Left lung (tissue), 10 donors: ENCODE measurements around the gene CAMTA1. TPM values are rescaled to one million over a fixed set of nuclear protein-coding genes. Genes with fewer than 3 reads are reported as not detected.
A peak's percentile ranks its signal among the peaks of the same experiment; 100 is the strongest.

Source experiments
- ATAC-seq: fragments of 200-7000 bp; cut with Tn5 transposase; one replicate; pipeline ENCODE4 v1.9.1; 2020; ENCODE audit warnings: moderate library complexity
- DNase-seq, 4 donors: peaks; one replicate each; pipeline ENCODE4 v3.0.0-alpha.2; 2013 to 2020
- H3K27ac ChIP-seq, 2 donors: fragments of 200-600 bp; sonication (generic) in 1 of 2; one replicate each; pipeline versions ENCODE4 v1.5.0 to v1.8.0; 2020 to 2021
- H3K27me3 ChIP-seq, 2 donors: fragments of 200-600 bp; sonication (generic) in 1 of 2; one replicate each; pipeline versions ENCODE4 v1.5.0 to v1.8.0; 2020 to 2021
- H3K36me3 ChIP-seq, 2 donors: fragments of 200-600 bp; sonication (generic) in 1 of 2; one replicate each; pipeline versions ENCODE4 v1.5.0 to v1.8.0; 2020 to 2021
- H3K4me1 ChIP-seq, 2 donors: fragments of 200-600 bp; one replicate each; pipeline ENCODE4 v1.8.0; 2021
- H3K4me3 ChIP-seq, 2 donors: fragments of 200-600 bp; sonication (generic) in 1 of 2; one replicate each; pipeline versions ENCODE4 v1.5.0 to v1.8.0; 2020 to 2021; ENCODE audit warnings: mild to moderate bottlenecking in 1 of 2
- H3K9me3 ChIP-seq, 2 donors: fragments of 200-600 bp; sonication (generic) in 1 of 2; one replicate each; pipeline versions ENCODE4 v1.5.0 to v1.8.0; 2020 to 2021
- intact Hi-C, 2 donors: fragments of 100-400 bp; cut with DNase I; formaldehyde crosslinking; loops; one replicate each; pipeline versions ENCODE4 v1.11.2 to v1.14.2; 2022
- polyA plus RNA-seq, 6 donors: library from polyadenylated mRNA; unstranded; fragments of 120-200 nt; gene quantifications; one replicate each; pipeline ENCODE4 v1.2.1, GENCODE V29; 2013; ENCODE audit not compliant: insufficient read length in 6 of 6
- total RNA-seq, 2 donors: library from RNA; stranded (reverse); fragmentation: NEBNext Ultra II Directional; extraction: Animal tissue kit (Norgen Biotek cat#: 25700); gene quantifications; one replicate each; pipeline ENCODE4 v1.2.1, GENCODE V29; 2021
- TF ChIP-seq, protein P1 (sequence below), 2 donors: fragments of 200-600 bp; sonication (generic) in 1 of 2; IDR thresholded peaks; one replicate each; pipeline versions ENCODE4 v1.5.0 to v1.8.0; 2021; ENCODE audit warnings: antibody characterized with exemption in 2 of 2
- donor health status: DM: no; HTN: yes; CAD: no.
- donor health status: DM: no; HTN: no; CAD: no.

Gene CAMTA1
- total and polyA plus RNA-seq, 8 donors: 42.7 to 69.1 (median 49.4) TPM

DNA sequence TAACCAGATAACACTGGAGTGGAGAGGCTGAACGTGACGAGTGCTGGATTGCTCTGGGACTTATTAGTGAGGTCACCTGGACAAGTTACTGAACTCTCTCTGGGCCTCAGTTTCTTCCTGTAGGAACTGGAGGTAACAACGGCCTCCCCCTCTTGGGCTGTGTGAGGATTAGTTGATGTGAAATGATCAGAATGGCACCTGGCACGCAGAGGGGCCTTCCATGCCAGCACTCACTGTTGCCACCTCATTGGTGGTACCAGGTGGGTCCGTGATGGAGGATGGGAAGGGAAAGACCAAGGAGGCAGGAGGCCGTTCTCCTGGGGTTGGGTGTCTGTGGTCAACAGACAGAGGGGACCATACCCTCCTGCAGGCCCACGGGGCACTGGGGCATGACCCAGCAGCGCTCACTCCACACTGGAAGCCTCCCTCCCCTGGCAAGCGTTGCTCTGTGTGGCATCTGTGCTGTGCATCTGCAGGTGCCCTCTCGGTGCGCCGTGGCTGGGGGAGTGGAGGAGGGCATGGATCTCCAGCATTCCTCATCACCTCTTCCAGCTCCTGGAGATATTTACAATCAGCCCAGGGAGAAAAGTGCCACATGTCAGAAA, 636.3 kb downstream of the CAMTA1 start:
- ATAC-seq (no peak), DNase-seq (no peak)
- intact Hi-C loops: no loop called here
- Histone ChIP-seq H3K4me3 (no peak overlapping the region), H3K9me3 (peaks cover 0 to 3% of the 10 kb centered on the region in 2 donors), H3K27me3 (no peaks in the 10 kb centered on the region), H3K36me3 (no peaks in the 10 kb centered on the region), H3K4me1 (no peaks in the 10 kb centered on the region), H3K27ac (no peak overlapping the region)
- TF ChIP-seq, protein P1, sequence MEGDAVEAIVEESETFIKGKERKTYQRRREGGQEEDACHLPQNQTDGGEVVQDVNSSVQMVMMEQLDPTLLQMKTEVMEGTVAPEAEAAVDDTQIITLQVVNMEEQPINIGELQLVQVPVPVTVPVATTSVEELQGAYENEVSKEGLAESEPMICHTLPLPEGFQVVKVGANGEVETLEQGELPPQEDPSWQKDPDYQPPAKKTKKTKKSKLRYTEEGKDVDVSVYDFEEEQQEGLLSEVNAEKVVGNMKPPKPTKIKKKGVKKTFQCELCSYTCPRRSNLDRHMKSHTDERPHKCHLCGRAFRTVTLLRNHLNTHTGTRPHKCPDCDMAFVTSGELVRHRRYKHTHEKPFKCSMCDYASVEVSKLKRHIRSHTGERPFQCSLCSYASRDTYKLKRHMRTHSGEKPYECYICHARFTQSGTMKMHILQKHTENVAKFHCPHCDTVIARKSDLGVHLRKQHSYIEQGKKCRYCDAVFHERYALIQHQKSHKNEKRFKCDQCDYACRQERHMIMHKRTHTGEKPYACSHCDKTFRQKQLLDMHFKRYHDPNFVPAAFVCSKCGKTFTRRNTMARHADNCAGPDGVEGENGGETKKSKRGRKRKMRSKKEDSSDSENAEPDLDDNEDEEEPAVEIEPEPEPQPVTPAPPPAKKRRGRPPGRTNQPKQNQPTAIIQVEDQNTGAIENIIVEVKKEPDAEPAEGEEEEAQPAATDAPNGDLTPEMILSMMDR (IDR thresholded peaks at IDR 0.05): no peak

DNA sequence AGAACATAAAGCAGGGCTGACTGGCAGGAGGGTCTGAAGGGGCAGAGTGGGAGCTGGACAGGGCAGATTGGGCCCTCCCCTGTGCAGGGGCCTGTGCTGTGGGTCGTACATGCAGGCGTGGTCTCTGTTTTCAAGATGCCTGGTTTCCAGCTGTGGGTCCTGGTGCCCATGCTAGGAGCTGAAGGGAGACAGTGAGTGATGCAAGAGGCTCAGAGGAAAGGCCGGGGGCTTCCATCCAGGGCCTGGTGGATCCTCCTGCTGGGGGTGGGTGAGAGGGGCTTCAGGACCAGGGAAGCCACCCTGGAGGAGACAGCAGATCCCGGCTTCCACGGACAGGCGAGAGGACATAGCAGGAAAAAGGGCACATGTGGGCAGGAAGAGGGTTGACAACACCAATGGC, 636.8 kb downstream of the CAMTA1 start:
- ATAC-seq (no peak), DNase-seq (peak in 1 of 4 donors; percentile 9)
- no peaks in the 10 kb centered on the region for H3K36me3 ChIP-seq
- H3K27me3 ChIP-seq: no peaks in the 10 kb centered on the region
- intact Hi-C loops: no loop called here
- H3K9me3 ChIP-seq: peaks cover 0 to 3% of the 10 kb centered on the region in 2 donors
- no peak overlapping the region for H3K4me3 ChIP-seq
- no peak overlapping the region for H3K27ac ChIP-seq
- no peaks in the 10 kb centered on the region for H3K4me1 ChIP-seq
- TF ChIP-seq, protein P1 (IDR thresholded peaks at IDR 0.05): no peak

DNA sequence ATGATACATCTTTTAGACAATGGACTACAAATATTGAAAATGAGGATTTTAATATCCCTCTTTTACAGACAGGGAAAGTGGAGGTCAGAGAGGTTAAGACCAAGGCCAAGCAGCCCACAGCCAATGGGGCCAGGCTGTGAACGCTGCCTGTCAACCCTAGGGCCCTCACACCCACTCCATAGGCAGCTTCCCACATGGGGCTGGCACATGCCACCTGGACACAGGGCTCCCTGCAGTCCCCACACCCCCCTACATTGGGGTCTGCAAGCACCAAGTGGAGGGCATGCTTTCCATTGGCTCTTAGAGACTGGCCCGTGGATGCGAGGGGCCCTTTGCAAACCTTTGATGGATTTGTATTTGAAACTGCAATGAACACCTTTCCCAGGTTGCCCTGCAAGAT, 637.3 kb downstream of the CAMTA1 start:
- Histone ChIP-seq H3K9me3 (peaks cover 0 to 3% of the 10 kb centered on the region in 2 donors), H3K4me1 (no peaks in the 10 kb centered on the region), H3K27ac (no peak overlapping the region), H3K36me3 (no peaks in the 10 kb centered on the region), H3K4me3 (no peak overlapping the region), H3K27me3 (no peaks in the 10 kb centered on the region)
- TF ChIP-seq, protein P1 (IDR thresholded peaks at IDR 0.05): no peak
- intact Hi-C loops: no loop called here
- DNase-seq: peak in 1 of 4 donors; percentile 21
- ATAC-seq: no peak

DNA sequence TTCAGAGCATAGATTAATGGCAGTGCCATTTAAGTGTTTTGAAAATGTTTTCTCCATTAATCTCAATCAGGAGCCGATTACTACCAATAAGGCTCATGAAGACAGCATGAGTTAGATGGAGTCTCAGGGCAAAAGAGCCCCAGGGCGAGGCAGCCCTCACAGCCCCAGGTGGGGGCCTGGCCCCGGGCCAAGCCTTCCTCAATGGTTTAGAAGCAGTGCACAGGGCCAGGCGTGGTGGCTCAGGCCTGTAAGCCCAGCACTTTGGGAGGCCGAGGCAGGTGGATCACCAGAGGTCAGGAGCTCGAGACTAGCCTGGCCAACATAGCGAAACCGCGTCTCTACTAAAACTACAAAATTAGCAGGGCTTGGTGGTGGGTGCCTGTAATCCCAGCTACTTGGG, 637.7 kb downstream of the CAMTA1 start:
- Histone ChIP-seq H3K9me3 (peaks cover 0 to under 1% of the 10 kb centered on the region in 2 donors), H3K4me3 (no peak overlapping the region), H3K4me1 (no peaks in the 10 kb centered on the region), H3K27me3 (no peaks in the 10 kb centered on the region), H3K36me3 (no peaks in the 10 kb centered on the region), H3K27ac (no peak overlapping the region)
- peak in 1 of 4 donors; percentile 6 for DNase-seq
- intact Hi-C loops: no loop called here
- TF ChIP-seq, protein P1 (IDR thresholded peaks at IDR 0.05): no peak
- ATAC-seq: no peak

DNA sequence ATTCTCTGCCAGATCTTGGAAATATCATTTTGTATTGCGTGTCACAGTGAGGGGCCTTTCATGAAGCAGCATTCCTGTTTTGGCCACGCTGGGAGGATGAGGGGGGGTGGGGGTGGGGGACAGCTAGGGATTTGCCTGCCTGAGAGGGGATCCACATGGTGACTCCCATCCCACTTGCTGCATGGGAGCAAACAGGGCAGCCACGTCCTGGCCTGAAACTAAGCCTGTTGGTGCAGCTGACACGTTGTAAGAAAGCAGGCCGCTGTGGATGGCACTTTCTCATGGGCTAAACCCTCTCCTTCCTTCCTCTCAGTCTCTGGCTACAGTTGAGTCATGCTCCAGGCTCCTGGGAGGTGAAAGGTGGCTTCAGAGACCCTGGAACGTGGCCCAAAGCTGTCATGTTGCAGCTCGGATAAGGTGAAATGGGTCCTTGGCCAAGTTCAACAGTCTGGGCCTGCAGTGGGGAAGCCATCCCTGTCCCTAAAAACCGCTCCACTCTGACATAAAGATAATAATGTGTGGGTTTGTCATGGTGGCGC, 639.2 kb downstream of the CAMTA1 start:
- TF ChIP-seq, protein P1 (IDR thresholded peaks at IDR 0.05): no peak
- Histone ChIP-seq H3K27ac (no peak overlapping the region), H3K4me3 (no peak overlapping the region), H3K4me1 (no peaks in the 10 kb centered on the region), H3K9me3 (no peaks in the 10 kb centered on the region), H3K27me3 (no peaks in the 10 kb centered on the region), H3K36me3 (no peaks in the 10 kb centered on the region)
- intact Hi-C loops: no loop called here
- DNase-seq: no peak
- ATAC-seq: no peak
